ENCODE measurements around the gene STAB2. TPM values are rescaled to one million over a fixed set of nuclear protein-coding genes. Genes with fewer than 3 reads are reported as not detected.

Gene STAB2
- total RNA-seq, 1 donor: not detected

GRCh38 chr12:103748875-103749274, 161.8 kb downstream of the STAB2 start:
- H3K4me2 ChIP-seq (ENCODE audit: insufficient read depth, low read length): no peak overlapping the region
- no peak for TF ChIP-seq CTCF (IDR thresholded peaks at IDR 0.05; ENCODE audit: extremely low read depth, low read depth, low read length)
- H3K4me3 ChIP-seq (ENCODE audit: insufficient read depth, low read length): no peak overlapping the region
- H3K36me3 ChIP-seq (ENCODE audit: insufficient read depth, low read length): no peaks in the 10 kb centered on the region
- no peaks in the 10 kb centered on the region for H3K9me3 ChIP-seq (ENCODE audit: low read depth, low read length)
- no peaks in the 10 kb centered on the region for H3K79me2 ChIP-seq (ENCODE audit: insufficient read depth, low read length)
- DNase-seq (ENCODE audit: insufficient read length, low spot score, missing footprints): no peak
- H3K27me3 ChIP-seq (ENCODE audit: insufficient read depth, low read length): no peaks in the 10 kb centered on the region
- no peaks in the 10 kb centered on the region for H3K4me1 ChIP-seq (ENCODE audit: insufficient read depth, low read length)
- no peak overlapping the region for H3K27ac ChIP-seq (ENCODE audit: low read depth, low read length)
- no peak overlapping the region for H2AFZ ChIP-seq (ENCODE audit: low read length)
- no peaks in the 10 kb centered on the region for H4K20me1 ChIP-seq (ENCODE audit: insufficient read depth, low read length)

DNA sequence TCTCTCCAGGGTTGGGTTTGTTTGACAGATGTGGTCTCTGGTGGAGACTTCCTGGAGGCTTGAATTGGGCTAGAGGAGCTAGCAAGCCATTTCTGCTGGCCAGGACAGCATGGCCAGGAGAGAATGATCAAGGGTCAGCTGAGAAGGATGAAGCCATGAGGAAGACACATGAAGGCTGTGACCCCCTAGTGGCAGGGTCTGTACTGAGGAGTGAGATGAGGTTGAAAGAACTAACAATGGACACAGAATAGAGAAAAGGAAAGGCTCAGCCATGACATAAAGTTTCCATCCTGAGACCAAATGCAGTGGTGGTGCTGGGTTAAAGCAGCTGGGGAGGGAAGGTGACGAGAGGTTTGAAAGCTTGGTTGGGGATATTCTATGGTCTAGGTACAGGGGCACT, 164.1 kb downstream of the STAB2 start:
- Histone ChIP-seq H3K79me2 (ENCODE audit: insufficient read depth, low read length) (no peaks in the 10 kb centered on the region), H3K4me3 (ENCODE audit: insufficient read depth, low read length) (no peak overlapping the region), H3K36me3 (ENCODE audit: insufficient read depth, low read length) (no peaks in the 10 kb centered on the region), H3K27ac (ENCODE audit: low read depth, low read length) (no peak overlapping the region), H2AFZ (ENCODE audit: low read length) (no peak overlapping the region), H3K4me1 (ENCODE audit: insufficient read depth, low read length) (no peaks in the 10 kb centered on the region), H3K9me3 (ENCODE audit: low read depth, low read length) (no peaks in the 10 kb centered on the region), H3K27me3 (ENCODE audit: insufficient read depth, low read length) (no peaks in the 10 kb centered on the region), H4K20me1 (ENCODE audit: insufficient read depth, low read length) (no peaks in the 10 kb centered on the region), H3K4me2 (ENCODE audit: insufficient read depth, low read length) (no peak overlapping the region)
- DNase-seq (ENCODE audit: insufficient read length, low spot score, missing footprints): no peak
- peak; percentile 21 for TF ChIP-seq CTCF (IDR thresholded peaks at IDR 0.05; ENCODE audit: extremely low read depth, low read depth, low read length)

DNA sequence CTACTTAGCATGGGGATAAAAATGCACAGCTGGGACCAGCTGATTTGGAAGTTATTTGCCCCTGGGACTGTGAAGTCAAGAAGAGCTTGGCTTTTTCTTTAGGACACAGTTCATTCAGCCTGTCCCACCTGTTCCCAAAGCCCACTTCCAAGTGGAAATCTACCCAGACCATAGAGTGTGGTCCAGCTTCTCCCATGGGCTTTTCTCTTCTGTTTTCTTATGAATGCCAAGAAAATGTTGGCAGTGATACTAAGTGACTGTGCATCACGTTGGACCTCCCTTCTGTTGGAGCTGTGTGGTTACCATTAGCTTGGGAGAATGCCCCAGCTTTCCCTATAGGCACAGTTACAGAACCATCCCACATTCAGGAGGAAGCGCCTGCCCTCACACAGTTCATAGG, 164.5 kb downstream of the STAB2 start:
- Histone ChIP-seq H3K36me3 (ENCODE audit: insufficient read depth, low read length) (no peaks in the 10 kb centered on the region), H3K27ac (ENCODE audit: low read depth, low read length) (no peak overlapping the region), H3K79me2 (ENCODE audit: insufficient read depth, low read length) (no peaks in the 10 kb centered on the region), H3K27me3 (ENCODE audit: insufficient read depth, low read length) (no peaks in the 10 kb centered on the region), H3K4me2 (ENCODE audit: insufficient read depth, low read length) (no peak overlapping the region), H2AFZ (ENCODE audit: low read length) (no peak overlapping the region), H3K4me1 (ENCODE audit: insufficient read depth, low read length) (no peaks in the 10 kb centered on the region), H3K4me3 (ENCODE audit: insufficient read depth, low read length) (no peak overlapping the region), H3K9me3 (ENCODE audit: low read depth, low read length) (no peaks in the 10 kb centered on the region), H4K20me1 (ENCODE audit: insufficient read depth, low read length) (no peaks in the 10 kb centered on the region)
- no peak for TF ChIP-seq CTCF (IDR thresholded peaks at IDR 0.05; ENCODE audit: extremely low read depth, low read depth, low read length)
- DNase-seq (ENCODE audit: insufficient read length, low spot score, missing footprints): no peak

DNA sequence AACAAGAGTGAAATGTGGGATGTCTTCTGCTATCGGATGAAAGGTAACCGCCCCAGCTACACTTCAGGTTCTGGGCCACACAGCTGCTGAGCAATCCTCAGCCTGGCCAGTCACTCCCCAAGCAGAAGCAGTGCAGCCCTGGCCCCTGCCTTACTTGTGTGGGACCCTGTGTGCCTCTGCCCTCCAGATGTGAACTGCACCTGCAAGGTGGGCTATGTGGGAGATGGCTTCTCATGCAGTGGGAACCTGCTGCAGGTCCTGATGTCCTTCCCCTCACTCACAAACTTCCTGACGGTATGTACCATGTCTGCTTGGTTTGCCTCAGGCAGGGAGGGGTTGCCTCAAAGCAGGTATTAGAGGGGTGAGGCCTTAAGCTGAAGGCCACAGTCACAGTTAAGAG, 168.4 kb downstream of the STAB2 start:
- H3K4me3 ChIP-seq (ENCODE audit: insufficient read depth, low read length): no peak overlapping the region
- no peak for TF ChIP-seq CTCF (IDR thresholded peaks at IDR 0.05; ENCODE audit: extremely low read depth, low read depth, low read length)
- no peaks in the 10 kb centered on the region for H4K20me1 ChIP-seq (ENCODE audit: insufficient read depth, low read length)
- no peaks in the 10 kb centered on the region for H3K79me2 ChIP-seq (ENCODE audit: insufficient read depth, low read length)
- no peaks in the 10 kb centered on the region for H3K9me3 ChIP-seq (ENCODE audit: low read depth, low read length)
- H3K36me3 ChIP-seq (ENCODE audit: insufficient read depth, low read length): no peaks in the 10 kb centered on the region
- H3K27me3 ChIP-seq (ENCODE audit: insufficient read depth, low read length): no peaks in the 10 kb centered on the region
- H3K4me2 ChIP-seq (ENCODE audit: insufficient read depth, low read length): no peak overlapping the region
- no peak overlapping the region for H3K27ac ChIP-seq (ENCODE audit: low read depth, low read length)
- H3K4me1 ChIP-seq (ENCODE audit: insufficient read depth, low read length): no peaks in the 10 kb centered on the region
- H2AFZ ChIP-seq (ENCODE audit: low read length): no peak overlapping the region
- no peak for DNase-seq (ENCODE audit: insufficient read length, low spot score, missing footprints)
